Endothelial cell of umbilical vein (primary cell): Measurements from ENCODE around the gene SSC4D. TPM values are rescaled to one million over a fixed set of nuclear protein-coding genes. Genes with fewer than 3 reads are reported as not detected.

Source experiments
- BruUV-seq: library from RNA; stranded (reverse); fragments of 400-500 nt; replicated peaks from 2 replicates; lab custom pipeline; 2021; lab: Mats Ljungman, UMichigan
- CTCF ChIA-PET: fragments of 300-600, 350-600 bp; sonication (Branson Sonifier 250); formaldehyde crosslinking; loops from one replicate; lab custom pipeline; 2021; ENCODE audit warnings: antibody characterized with exemption, inconsistent platforms; lab: Charles Lee
- POLR2A ChIA-PET: fragments of 300-600, 350-600 bp; sonication (Branson Sonifier 250); formaldehyde crosslinking; loops from one replicate; lab custom pipeline; 2021; ENCODE audit warnings: antibody characterized with exemption, inconsistent platforms; lab: Charles Lee
- DNase-seq: peaks from one replicate; pipeline ENCODE4 v3.0.0-alpha.2; 2011; ENCODE audit warnings: low read depth, low spot score
- FAIRE-seq: peaks from 2 replicates; lab custom pipeline; 2011; peaks lifted over from hg19 to GRCh38; lab: Jason Lieb, UNC
- H2AFZ ChIP-seq: 2 replicates; pipeline ENCODE4 v1.6.0; 2012; ENCODE audit warnings: low read depth, low read length, control low read depth, inconsistent platforms
- H3K27ac ChIP-seq: 2 replicates; pipeline ENCODE4 v1.5.1; 2011; ENCODE audit warnings: low read depth, mild to moderate bottlenecking, control low read depth, low read length, moderate library complexity; ENCODE audit not compliant: insufficient read depth
- H3K27me3 ChIP-seq, 2 experiments: 2 replicates each; pipeline versions ENCODE4 v1.6.0 to v1.6.1; 2011; ENCODE audit warnings: low read length in 2 of 2, mixed read lengths in 1 of 2; ENCODE audit not compliant: control insufficient read depth in 2 of 2, insufficient read depth in 2 of 2
- H3K36me3 ChIP-seq, 2 experiments: 2 replicates in 1 of 2; 3 replicates in 1 of 2; pipeline ENCODE4 v1.5.1; 2011; ENCODE audit warnings: low read length in 2 of 2, mild to moderate bottlenecking in 1 of 2, moderate library complexity in 1 of 2; ENCODE audit not compliant: control insufficient read depth in 2 of 2, insufficient read depth in 2 of 2; ENCODE audit errors: extremely low read depth in 1 of 2
- H3K4me1 ChIP-seq: 3 replicates; pipeline ENCODE4 v1.5.1; 2011; ENCODE audit warnings: mild to moderate bottlenecking, low read length; ENCODE audit not compliant: control insufficient read depth, insufficient read depth; ENCODE audit errors: extremely low read depth
- H3K4me2 ChIP-seq: 2 replicates; pipeline ENCODE4 v1.6.1; 2011; ENCODE audit warnings: low read length, control low read depth, mixed read lengths; ENCODE audit not compliant: insufficient read depth
- H3K4me3 ChIP-seq, 3 experiments: fragments of 200-600 bp in 1 of 3; sonication (generic), shearing (Covaris generic) in 1 of 3; replicated peaks in 1 of 3; 2 replicates each; pipeline ENCODE4 v1.5.1; 2011 to 2016; ENCODE audit warnings: control low read depth in 3 of 3, low read length in 3 of 3, mild to moderate bottlenecking in 2 of 3, inconsistent platforms in 1 of 3, low read depth in 1 of 3, moderate library complexity in 1 of 3; ENCODE audit not compliant: insufficient read depth in 1 of 3
- H3K79me2 ChIP-seq: 2 replicates; pipeline ENCODE4 v1.6.0; 2012; ENCODE audit warnings: low read length, inconsistent platforms; ENCODE audit not compliant: control insufficient read depth, insufficient read depth
- H3K9ac ChIP-seq: replicated peaks from 2 replicates; pipeline ENCODE3; 2011; ENCODE audit warnings: low read length, control low read depth; ENCODE audit not compliant: insufficient read depth; ENCODE audit errors: extremely low read depth
- H3K9me1 ChIP-seq: replicated peaks from 3 replicates; pipeline ENCODE4 v1.6.0; 2011; ENCODE audit warnings: mild to moderate bottlenecking, low read length; ENCODE audit not compliant: control insufficient read depth, insufficient read depth; ENCODE audit errors: extremely low read depth
- H3K9me3 ChIP-seq: replicated peaks from 2 replicates; pipeline ENCODE4 v1.5.1; 2012; ENCODE audit warnings: low read length, inconsistent platforms; ENCODE audit not compliant: control insufficient read depth, insufficient read depth
- H4K20me1 ChIP-seq: replicated peaks from 2 replicates; pipeline ENCODE3; 2011; ENCODE audit warnings: mild to moderate bottlenecking, low read length; ENCODE audit not compliant: control insufficient read depth, insufficient read depth; ENCODE audit errors: extremely low read depth
- CTCF ChIP-seq, 2 donors: IDR thresholded peaks; 1 replicate in 1 of 2; 2 replicates in 1 of 2; pipeline ENCODE4 v1.5.1; 2011; ENCODE audit warnings: low read length in 2 of 2, mild to moderate bottlenecking in 2 of 2, moderate library complexity in 2 of 2, control low read depth in 1 of 2, inconsistent platforms in 1 of 2, low read depth in 1 of 2; ENCODE audit not compliant: insufficient read depth in 1 of 2; ENCODE audit errors: extremely low read depth in 1 of 2
- EZH2 ChIP-seq: IDR thresholded peaks from 2 replicates; pipeline ENCODE4 v1.6.1; 2012; ENCODE audit warnings: borderline replicate concordance, low read depth, mild to moderate bottlenecking, moderate library complexity, low read length, inconsistent platforms; ENCODE audit not compliant: severe bottlenecking
- FOS ChIP-seq: IDR thresholded peaks from 2 replicates; pipeline ENCODE4 v1.6.1; 2011; ENCODE audit warnings: mild to moderate bottlenecking, low read length, moderate library complexity, borderline replicate concordance; ENCODE audit not compliant: insufficient read depth
- GATA2 ChIP-seq: IDR thresholded peaks from 2 replicates; pipeline ENCODE4 v1.7.0; 2011; ENCODE audit warnings: low read depth, mild to moderate bottlenecking, moderate library complexity, mixed read lengths, low read length; ENCODE audit not compliant: insufficient read length, insufficient read depth
- JUN ChIP-seq: IDR thresholded peaks from 2 replicates; pipeline ENCODE4 v1.6.1; 2011; ENCODE audit warnings: borderline replicate concordance, low read depth; ENCODE audit not compliant: insufficient read length, insufficient read depth
- MYC ChIP-seq: IDR thresholded peaks from one replicate; pipeline ENCODE4 v1.6.1; 2011; ENCODE audit warnings: mild to moderate bottlenecking, low read depth, low read length
- POLR2A ChIP-seq: IDR thresholded peaks from 2 replicates; pipeline ENCODE4 v1.6.1; 2012; ENCODE audit warnings: low read depth, mild to moderate bottlenecking, control low read depth, low read length
- POLR2AphosphoS5 ChIP-seq: IDR thresholded peaks from 2 replicates; pipeline ENCODE4 v1.6.1; 2012; ENCODE audit warnings: low read depth, mild to moderate bottlenecking, control low read depth, low read length, moderate library complexity; ENCODE audit not compliant: insufficient read depth
- dilution Hi-C: fragments of 300-500 bp; cut with MboI; formaldehyde crosslinking; loops from one replicate; pipeline ENCODE4 v1.15.0; 2019; ENCODE audit warnings: low sequenced_read_pairs; ENCODE audit not compliant: extremely low pct_ligation_motif_present
- intact Hi-C: fragments of 100-400 bp; cut with micrococcal nuclease; formaldehyde crosslinking; loops from one replicate; pipeline ENCODE4 v1.10.0; 2022
- polyA plus RNA-seq, 4 experiments: library from polyadenylated mRNA; depleted of rRNA in 3 of 4; stranded (reverse) in 3 of 4; unstranded in 1 of 4; fragments of >200 nt; gene quantifications; 2 replicates each; pipeline versions ENCODE4 v1.2.1 to v1.2.3, GENCODE V29; 2011 to 2012; ENCODE audit warnings: missing spikeins in 1 of 4
- total RNA-seq: library from RNA; stranded (reverse); gene quantifications from 2 replicates; pipeline ENCODE4 v1.2.3, GENCODE V29; 2021
- TF ChIP-seq, protein P1 (sequence below): IDR thresholded peaks from 2 replicates; pipeline ENCODE4 v1.6.1; 2011; ENCODE audit not compliant: insufficient read depth, insufficient read length

SSC4D gene
- total and polyA plus RNA-seq, 2 donors (not counting 3 experiments of a cell fraction or from before 2014, with no cell fraction given), result 0.46 to 0.88 TPM

DNA sequence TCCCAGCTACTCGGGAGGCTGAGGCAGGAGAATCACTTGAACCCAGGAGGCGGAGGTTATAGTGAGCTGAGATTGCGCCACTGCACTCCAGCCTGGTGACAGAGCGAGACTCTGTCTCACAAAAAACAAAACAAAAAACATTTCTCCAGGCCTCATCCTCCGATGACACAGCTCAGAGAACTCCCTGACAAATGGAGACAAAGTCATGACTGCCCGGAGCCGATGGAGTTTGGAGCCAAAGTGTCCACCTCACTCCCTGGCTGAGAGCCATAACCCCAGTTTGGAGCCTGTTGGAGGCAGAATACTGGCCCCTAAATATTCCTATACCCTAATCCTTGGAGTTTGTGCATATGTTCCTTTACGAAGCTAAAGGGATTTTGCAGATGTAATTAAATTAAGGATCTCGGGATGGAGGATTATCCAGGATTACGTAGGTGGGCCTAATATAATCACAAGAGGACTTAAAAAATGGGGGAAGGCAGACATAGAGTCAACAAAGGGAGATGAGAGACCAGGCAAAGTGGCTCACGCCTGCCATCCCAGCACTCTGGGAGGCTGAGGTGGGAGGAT, 22.7 kb downstream of the SSC4D start:
- H3K9me3 ChIP-seq, result no peaks in the 10 kb centered on the region
- H3K36me3 ChIP-seq, result no peaks in the 10 kb centered on the region
- DNase-seq (no peak), FAIRE-seq (no peak)
- ChIA-PET POLR2A (no interaction called here), CTCF (no interaction called here)
- H3K4me3 ChIP-seq, result no peak overlapping the region
- H3K9ac ChIP-seq, result no peak overlapping the region
- no peaks in the 10 kb centered on the region for H3K79me2 ChIP-seq
- H3K4me1 ChIP-seq, result peaks cover 6% of the 10 kb centered on the region
- dilution Hi-C loops (no loop called here), intact Hi-C loops (no loop called here)
- no peak overlapping the region for H2AFZ ChIP-seq
- no peaks in the 10 kb centered on the region for H3K9me1 ChIP-seq
- BruUV-seq, result no TSS peak
- H4K20me1 ChIP-seq, result no peaks in the 10 kb centered on the region
- no peak overlapping the region for H3K4me2 ChIP-seq
- TF ChIP-seq, protein P1, sequence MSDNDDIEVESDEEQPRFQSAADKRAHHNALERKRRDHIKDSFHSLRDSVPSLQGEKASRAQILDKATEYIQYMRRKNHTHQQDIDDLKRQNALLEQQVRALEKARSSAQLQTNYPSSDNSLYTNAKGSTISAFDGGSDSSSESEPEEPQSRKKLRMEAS, result no peak
- TF ChIP-seq JUN, result no peak
- no peak for TF ChIP-seq POLR2AphosphoS5
- TF ChIP-seq CTCF (IDR thresholded peaks at IDR 0.05; ENCODE audit: extremely low read depth in 1 of 2, insufficient read depth in 1 of 2, low read depth in 1 of 2, low read length in 2 of 2), result no peak
- no peak for TF ChIP-seq GATA2
- no peak for TF ChIP-seq MYC
- TF ChIP-seq POLR2A, result no peak
- no peak for TF ChIP-seq FOS
- TF ChIP-seq EZH2, result no peak
- H3K27ac ChIP-seq, result no peak overlapping the region
- H3K27me3 ChIP-seq, result no peaks in the 10 kb centered on the region
